Nucleus accumbens (tissue), 56 donors: ENCODE data around the gene HRH3.

Experiments
- DNase-seq, 56 donors: peaks; one replicate each; lab custom pipeline; 2025; lab: John Stamatoyannopoulos, UW

Gene HRH3

GRCh38 chr20:62232194-62232593, 12.1 kb upstream of the HRH3 start:
- no peak for DNase-seq

- DNase-seq, result no peak
These were observed 11.2 kb upstream of the HRH3 start for GRCh38 chr20:62231292-62231691.

GRCh38 chr20:62230696-62231095, 10.6 kb upstream of the HRH3 start:
- DNase-seq, result no peak

GRCh38 chr20:62230276-62230675, 10.2 kb upstream of the HRH3 start:
- no peak for DNase-seq

- DNase-seq, result no peak
These were observed 9.6 kb upstream of the HRH3 start for GRCh38 chr20:62229667-62230066.

- no peak for DNase-seq
These were observed 9.0 kb upstream of the HRH3 start for GRCh38 chr20:62228982-62229545.

GRCh38 chr20:62227977-62228958, 8.2 kb upstream of the HRH3 start:
- DNase-seq, result no peak

- no peak for DNase-seq
These were observed 7.5 kb upstream of the HRH3 start for GRCh38 chr20:62227591-62227976.

GRCh38 chr20:62226707-62227590, 6.9 kb upstream of the HRH3 start:
- no peak for DNase-seq

GRCh38 chr20:62225820-62226635, 6.0 kb upstream of the HRH3 start:
- no peak for DNase-seq

GRCh38 chr20:62225026-62225425, 4.9 kb upstream of the HRH3 start:
- DNase-seq, result no peak

GRCh38 chr20:62224113-62224855, 4.2 kb upstream of the HRH3 start:
- DNase-seq, result no peak

GRCh38 chr20:62223571-62223970, 3.5 kb upstream of the HRH3 start:
- DNase-seq, result no peak

GRCh38 chr20:62222972-62223371, 2.9 kb upstream of the HRH3 start:
- no peak for DNase-seq

GRCh38 chr20:62222266-62222850, 2.3 kb upstream of the HRH3 start:
- DNase-seq, result no peak

GRCh38 chr20:62220666-62221568, 839 bp upstream of the HRH3 start:
- DNase-seq, result peak in 16 of 56 donors; percentile 21 to 68 (median 37)

- DNase-seq, result peak in 11 of 56 donors; percentile 12 to 59 (median 25)
These were observed 732 bp downstream of the HRH3 start for GRCh38 chr20:62219101-62219991.
